NCI-H748 (cell line): ENCODE results near the gene RTP3.
"Not testable (repeated sequence)": the region's sequence is repeated elsewhere in the genome, so short reads cannot be mapped to it uniquely, and the experiment has no call there.

ENCODE experiments used
- DNase-seq: peaks from one replicate; lab custom pipeline; 2025; ENCODE audit not compliant: unreplicated experiment; lab: John Stamatoyannopoulos, UW

The RTP3 gene

DNA sequence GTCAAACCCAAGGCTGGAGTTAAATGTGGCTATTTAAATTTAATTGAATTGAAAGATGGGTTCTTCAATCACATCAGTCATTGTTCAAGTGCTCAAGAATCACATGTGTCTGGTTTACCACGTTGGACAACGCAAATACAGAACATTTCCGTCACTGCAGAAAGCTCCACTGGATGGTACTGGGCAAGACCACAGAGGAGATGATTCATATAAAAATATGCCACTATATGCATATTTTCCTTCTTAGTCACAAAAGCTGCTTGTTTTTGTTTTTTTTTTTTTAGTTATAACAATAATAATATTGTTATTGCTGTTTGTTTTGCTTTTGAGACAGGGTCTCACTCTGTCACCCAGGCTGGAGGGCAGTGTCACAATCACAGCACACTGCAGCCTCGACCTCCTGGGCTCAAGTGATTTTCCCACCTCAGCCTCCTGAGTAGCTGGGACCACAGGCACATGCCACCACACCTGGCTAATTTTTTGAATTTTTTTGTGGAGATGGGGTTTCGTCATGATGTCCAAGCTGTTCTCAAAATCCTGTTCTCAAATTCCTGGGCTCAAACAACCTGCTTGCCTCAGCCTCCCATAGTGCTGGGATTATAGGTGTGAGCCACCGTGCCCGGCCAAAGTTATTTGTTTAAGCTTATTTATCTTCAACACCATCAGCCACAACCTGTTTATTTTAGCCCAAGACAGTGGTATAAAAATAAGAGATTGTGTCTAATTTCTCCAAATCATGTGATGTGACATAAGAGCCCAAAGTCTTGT, 19.4 kb downstream of the RTP3 start:
- DNase-seq: no peak

DNA sequence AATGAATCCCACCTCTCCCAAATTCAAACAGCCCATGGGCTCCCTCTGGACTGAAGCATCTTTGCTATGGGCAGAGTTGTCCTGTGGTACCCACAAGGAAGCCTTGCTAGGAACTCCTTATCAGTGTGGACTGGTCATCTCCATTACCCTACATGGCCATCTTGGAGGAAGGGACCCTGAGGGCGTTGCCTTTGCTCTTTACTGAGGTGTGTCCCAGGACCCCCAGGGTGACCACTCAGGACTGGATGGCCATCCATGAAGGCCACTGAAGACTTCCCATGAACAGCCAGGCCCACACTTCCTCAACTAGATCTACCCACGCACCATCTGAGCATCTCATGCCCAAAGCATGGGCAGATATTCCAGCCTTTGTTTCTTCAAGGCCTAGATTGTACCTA, 20.0 kb downstream of the RTP3 start:
- no peak for DNase-seq

DNA sequence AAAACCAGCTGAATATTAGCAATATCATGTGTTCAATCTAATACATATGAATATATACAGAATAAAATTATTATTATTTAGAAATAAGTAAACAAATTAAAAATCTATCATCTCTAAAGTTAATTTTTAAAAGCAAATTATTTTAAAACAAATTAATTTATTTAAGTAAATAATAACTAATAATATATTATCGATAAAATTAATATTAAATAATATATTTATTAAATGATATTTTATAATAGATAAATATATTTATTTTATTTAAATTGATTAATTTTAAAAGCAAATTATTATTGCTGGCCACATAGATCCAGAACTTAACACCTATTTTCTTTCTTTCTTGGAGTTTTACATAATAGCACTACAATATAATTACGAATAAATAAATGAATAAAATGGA, 22.2 kb downstream of the RTP3 start:
- DNase-seq: no peak

DNA sequence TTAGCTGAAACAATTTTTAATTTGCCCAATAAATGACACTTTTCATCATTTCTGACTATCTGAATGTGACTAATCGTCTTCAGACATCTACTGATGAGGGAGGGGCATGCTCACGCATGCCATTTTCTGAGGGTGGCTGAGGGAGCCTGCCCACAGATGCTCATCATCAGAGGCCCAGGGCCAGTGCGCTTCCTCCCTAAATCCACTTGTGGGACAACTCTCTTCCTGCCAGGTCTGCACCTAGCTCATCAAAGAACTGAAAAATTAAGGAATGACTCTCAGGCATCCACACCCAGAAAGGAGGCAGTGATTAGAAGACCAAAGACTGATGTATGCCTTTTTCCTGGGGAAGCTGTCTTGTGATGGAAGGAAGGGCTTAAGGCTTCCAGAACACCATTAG, 22.8 kb downstream of the RTP3 start:
- no peak for DNase-seq

DNA sequence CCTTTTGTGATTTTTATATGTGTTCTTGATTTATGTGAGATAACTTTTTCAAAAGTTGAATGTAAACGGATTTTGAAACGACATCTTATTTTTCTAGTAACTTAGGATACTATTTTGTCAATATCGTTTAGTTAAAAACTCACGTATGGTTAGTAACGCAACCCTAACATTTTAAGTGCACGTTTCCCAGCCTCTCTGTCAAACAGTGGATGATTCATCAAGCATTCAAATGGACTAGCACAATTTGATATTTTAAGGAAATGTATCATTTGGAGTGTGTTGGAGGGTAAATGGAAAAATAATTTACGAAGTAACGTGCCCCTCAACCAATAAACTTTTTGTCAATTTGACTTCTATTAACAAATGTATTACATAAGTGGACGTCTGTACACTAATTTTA, 23.3 kb downstream of the RTP3 start:
- no peak for DNase-seq

DNA sequence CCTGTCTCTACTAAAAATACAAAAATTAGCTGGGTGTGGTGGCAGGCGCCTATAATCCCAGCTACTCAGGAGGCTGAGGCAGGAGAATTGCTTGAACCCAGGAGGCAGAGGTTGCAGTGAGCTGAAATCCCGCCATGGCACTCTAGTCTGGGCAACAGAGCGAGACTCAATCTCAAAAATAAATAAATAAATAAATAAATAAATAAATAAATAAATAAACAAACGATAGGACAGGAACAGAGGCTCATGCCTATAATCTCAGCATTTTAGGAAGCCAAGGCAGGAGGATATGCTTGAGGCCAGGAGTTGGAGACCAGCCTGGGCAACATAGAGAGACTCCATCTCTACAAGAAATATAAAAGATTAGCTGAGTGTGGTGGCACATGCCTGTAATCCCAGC, 24.4 kb downstream of the RTP3 start:
- DNase-seq: not testable (repeated sequence)

DNA sequence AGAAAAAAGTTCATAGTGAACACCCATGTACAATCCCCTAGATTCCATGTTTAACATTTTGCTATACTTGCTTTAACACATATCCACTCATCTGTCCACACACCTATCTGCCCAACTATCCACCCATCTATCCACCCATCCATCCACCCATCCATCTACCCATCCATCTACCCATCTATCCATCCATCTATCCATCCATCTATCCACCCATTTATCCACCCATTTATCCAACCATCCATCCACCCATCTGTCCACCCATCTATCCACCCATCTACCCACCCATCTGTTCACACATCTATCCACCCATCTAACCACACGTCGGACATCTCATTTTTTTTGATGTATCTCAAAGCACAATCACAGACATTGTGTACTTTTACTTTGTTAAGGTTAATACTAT, 25.8 kb downstream of the RTP3 start:
- no peak for DNase-seq

DNA sequence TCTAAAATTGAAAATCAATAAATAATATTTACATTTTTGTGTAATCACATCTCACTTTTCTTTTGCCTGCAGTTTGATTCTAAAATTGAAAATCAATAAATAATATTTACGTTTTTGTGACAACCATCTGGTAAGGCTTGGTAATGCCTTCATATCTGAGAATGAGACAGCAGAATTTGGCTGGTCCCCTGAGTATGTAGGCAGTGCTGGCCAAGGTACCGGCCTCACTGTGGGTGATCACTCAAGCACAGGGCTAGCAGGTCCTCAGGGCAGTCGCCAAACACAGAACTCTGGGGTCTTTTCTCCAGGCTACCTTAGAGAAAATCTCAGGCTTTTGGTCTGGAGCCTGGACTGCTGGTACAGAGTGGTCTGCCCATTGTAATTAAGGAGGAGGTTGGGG, 26.2 kb downstream of the RTP3 start:
- no peak for DNase-seq

DNA sequence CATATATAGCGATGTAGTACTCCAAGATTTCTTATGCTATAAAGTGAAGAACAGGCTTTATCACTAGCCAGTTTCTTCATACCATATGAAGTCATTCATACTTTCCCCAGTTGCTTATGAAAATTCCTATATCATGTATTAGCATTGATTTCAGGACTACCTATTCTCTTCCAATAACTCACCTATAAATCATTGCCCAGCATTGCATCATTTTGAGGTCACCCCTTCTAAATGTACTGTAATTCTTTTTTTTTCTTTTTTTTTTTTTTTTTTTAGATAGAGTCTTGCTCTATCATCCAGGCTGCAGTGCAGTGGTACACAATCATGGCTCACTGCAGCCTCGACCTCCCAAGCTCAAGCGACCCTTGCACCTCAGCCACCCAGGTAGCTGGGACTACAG, 27.1 kb downstream of the RTP3 start:
- no peak for DNase-seq

DNA sequence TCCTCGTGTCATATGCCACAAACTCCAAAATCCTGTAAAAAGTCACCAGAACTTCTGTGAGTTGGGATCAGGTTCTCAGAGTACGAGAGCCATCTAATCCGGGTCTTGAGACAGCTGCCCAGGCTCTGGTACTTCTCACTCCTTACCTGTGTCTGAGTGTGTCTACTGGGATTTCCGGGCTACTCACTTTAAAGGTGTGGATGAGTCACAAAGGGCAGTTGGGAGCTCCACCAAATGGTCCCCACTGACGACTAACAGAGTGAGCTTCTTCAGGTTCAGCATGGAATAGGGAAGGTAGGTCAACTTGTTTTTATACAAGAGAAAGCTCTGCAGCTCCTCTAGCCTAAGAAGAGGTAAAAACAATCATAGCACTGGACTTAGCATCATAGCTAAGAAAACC, 29.5 kb downstream of the RTP3 start:
- no peak for DNase-seq

DNA sequence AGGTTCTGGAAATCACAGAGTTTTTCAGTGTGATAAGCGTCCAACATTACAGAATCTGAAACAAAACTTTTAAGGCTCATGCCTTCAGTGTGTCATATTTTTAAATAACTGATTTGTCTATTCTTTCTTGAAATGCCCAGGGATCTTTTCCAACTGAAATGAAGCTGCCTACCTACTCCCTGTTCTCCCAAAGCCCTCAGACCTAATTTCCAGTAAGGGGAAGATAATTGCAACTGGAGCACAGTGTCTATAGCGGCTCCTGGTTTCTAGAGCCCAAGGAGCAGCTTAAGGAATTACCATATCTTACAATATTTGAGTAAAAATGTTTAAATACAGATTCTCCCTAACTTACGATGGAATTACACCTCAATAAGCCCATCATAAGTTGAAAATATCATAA, 35.3 kb downstream of the RTP3 start:
- no peak for DNase-seq

DNA sequence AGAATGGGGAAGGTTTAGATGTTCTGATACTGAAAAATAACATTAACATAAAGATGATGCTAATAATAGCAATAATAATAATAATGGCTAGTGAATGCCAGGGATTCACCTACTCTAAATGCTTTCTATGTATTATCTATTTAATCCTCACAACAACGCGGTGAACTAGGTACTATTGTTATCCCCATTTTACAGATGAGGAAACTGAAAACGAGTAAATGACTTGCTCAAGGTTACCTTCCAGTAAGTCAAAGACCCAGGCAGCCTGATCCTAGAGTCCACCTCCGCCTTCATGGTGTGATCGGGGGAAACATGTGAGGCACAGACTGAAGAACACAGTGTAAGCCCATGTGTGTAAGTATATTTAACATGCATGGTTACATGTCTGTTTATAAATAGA, 38.0 kb downstream of the RTP3 start:
- no peak for DNase-seq

DNA sequence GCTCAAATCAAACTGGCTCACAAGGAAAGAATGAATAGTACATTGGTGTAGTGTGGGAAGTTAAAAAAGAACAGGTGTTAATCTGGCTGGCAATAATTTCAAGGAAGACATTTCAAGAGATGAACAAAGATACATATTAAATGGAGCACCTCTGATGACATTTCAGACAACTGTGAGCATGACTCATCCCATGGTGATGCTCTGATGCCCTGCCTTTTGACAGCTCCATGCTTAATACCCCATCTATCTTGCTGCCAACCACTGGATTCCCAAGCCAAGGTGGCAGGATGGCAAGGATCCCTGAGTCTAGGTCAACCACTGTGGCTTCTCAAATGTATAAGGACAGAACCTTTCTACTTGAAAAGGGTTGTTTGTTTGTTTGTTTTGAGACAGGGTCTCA, 39.0 kb downstream of the RTP3 start:
- DNase-seq: no peak

DNA sequence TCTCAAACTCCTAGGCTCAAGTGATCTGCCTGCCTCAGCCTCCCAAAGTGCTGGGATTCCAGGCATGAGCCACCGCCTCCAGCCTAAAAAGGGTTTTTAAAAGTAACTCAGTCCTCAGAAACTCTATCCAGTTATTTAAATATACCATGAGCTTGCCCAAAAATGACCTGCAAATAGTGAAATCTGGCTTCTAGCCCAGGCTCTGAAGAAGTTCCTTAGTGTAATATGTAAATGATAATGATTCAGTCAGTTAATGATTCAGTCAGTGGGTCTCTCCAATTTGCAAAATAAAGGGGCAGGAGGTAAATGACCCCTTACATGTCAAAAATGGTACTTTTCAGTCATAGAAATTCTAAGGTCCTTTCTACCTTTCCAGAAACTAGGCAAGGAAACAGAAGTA, 39.5 kb downstream of the RTP3 start:
- DNase-seq: no peak

DNA sequence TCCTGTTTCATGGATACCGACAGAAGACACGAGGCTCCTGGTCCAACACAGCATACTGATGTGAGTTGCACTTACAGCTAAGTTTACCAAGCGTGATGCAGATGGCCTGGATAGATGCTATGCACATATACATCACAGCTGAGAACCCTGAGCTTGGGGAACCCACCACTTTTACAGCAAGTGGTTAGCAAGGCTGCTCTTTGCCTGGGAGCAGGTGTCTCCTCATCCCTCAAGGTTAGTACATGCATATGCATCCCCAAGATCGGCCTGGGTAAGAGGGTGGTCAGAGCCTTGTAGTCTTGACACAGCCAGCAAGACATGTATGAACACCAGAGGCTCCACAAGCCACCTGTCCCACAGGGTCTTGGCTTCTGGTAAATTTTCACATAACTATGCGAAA, 40.0 kb downstream of the RTP3 start:
- no peak for DNase-seq

DNA sequence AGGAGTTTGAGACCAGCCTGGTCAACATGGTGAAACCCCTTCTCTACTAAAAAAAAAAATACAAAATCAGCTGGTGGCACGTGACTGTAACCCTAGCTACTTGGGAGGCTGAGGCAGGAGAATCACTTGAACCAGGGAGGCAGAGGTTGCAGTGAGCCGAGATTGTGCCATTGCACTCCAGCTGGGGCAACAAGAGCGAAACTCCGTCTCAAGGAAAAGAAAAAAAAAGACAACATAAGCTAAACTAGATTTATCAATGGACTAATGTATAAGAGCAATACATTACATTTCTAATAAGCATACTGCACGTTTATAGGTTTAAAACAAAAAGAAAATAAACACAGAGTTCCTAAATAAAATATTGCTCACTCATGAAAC, 40.6 kb downstream of the RTP3 start:
- DNase-seq: not testable (repeated sequence)

DNA sequence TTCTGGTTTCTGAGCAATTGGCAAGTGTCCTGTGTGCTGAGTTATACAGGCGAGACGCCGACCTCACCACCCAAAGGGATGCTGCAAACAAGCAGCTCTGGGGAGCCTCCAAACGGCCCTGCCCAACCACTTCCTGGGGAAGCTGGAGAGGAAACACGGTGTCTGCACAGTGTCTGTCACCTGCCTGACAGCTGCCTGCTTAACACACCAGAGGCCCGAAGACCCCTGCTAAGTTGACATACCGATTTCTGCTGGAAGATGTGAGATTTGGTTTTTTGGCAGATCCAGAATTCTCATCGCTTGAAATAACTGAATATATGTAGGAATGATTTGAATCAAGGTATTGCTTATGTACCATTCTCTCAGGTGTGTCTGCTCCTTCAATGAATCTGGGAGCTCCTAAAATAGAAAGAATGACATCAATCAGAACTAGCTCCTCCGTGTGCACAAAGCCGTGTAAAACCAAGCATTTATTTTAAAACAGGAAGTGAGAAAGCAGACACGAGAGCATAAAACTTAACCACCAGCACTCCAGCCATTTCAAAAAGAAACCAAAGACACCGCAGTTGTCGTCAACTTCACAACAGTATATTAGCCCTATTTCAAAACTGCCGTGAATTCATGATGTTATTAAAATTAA, 41.1 kb downstream of the RTP3 start:
- DNase-seq: no peak

DNA sequence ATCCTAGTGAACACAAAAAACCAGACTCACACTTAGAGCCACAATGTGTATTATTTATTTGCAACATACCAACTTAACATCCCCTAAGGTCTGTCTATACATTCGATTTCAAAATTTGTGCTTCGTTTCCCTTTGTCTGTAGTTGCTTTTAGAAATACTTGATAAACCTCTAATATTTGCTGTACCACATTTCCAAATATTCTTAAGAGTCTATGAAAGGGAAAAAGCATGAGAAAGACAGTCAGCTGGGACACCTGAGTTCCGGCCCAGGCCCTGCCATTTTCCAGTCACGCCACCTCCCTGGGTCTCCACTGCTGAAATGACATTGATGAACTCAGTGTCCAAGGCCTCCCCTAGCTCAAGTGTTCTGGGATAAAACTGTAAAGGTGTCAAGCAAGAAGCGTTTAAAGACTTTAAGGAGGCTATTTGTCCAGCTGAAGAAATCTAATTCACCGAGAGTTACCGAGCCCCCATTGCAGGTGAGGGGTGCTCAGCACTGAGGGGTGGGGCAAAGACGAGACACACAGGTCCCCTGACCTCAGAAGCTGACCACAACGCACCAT, 41.7 kb downstream of the RTP3 start:
- DNase-seq: no peak

DNA sequence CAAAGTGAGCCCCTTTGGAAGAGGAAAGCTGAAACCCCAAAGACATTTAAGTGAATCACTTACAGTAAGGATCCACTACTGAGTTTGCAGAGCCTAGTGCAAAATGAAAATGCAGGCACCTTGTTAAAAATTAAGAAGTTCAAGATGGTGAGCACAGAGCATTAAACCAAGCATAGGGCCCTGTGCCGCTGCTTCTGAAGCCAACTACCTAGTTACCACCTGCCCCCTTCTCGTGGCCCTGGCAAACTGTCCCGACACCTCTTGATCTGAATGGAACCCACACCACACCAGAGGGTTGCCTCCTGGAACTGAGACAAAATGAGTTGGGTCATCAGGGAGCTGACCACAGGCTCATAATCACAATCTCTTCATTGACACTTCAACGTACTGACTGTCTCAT, 42.8 kb downstream of the RTP3 start:
- no peak for DNase-seq

DNA sequence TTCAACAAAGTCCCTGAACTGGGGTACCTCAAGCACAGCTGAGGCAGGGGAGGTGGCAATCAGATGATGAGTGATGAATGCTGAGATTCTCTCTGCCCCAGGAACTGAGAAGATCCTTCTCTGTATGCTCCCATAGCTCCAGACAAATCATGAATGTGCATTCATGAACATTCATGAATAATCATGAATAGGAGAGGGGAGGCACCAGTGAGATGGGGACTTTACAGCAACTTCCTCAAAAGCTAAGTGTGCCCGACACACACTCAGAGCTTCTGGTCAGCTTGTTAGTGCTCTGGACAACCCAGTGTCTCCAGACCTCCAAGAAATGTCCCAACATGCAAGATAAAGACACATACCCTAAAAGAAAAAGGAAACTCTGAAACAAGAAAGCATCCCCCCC, 44.1 kb downstream of the RTP3 start:
- DNase-seq: no peak

DNA sequence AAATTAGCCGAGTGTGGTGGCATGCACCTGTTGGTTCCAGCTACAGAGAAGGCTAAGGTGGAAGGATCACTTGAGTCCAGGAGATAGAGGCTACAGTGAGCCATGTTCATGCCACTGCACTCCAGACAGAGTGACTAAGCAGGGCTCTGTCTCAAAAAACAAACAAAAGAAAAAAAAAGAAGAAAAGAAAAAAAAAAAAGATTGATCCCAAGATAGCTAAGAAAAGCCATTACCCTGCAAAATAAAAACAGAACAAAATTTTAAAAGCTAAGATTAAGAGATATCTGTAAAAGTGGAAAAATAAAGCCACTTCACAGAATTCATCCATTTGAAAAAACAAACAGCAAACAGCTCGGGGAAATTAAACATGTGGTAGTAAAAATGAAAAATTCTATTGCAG, 44.6 kb downstream of the RTP3 start:
- no peak for DNase-seq

DNA sequence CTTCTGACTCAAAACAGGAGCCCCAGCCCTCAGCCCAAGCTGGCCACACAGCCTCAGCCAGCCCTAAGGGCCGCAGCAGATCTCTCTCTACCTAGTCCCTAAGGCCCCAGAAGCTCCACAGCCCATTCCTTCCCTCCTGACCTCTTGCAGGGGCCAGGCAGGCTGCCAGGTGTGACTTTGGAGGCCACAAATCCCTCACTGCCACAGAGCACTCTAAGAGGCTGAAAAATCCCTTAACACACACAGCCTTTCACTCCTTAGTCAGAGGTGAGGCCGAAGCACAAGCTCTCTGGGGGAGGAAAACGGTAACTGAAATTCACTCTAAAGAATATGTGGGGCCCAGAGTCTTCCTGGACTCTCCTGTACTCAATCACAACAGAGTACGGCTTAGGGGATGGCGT, 45.0 kb downstream of the RTP3 start:
- no peak for DNase-seq
